Left forelimb (tissue), 1 donor: ENCODE results near the gene OXNAD1.
A peak's percentile ranks its signal among the peaks of the same experiment; 100 is the strongest.

Experiments
- DNase-seq: peaks from one replicate; pipeline ENCODE4 v3.0.0-alpha.2; 2018; ENCODE audit warnings: low spot score

OXNAD1 gene

GRCh38 chr3:16247282-16248061, 17.5 kb upstream of the OXNAD1 start:
- DNase-seq = peak; percentile 74

GRCh38 chr3:16248556-16248955, 16.5 kb upstream of the OXNAD1 start:
- no peak for DNase-seq

GRCh38 chr3:16249336-16249735, 15.7 kb upstream of the OXNAD1 start:
- no peak for DNase-seq

- DNase-seq = no peak
Observed at GRCh38 chr3:16249886-16250285, 15.1 kb upstream of the OXNAD1 start.

- DNase-seq = no peak
Observed at GRCh38 chr3:16251316-16252085, 13.5 kb upstream of the OXNAD1 start.

- no peak for DNase-seq
Observed at GRCh38 chr3:16252243-16252978, 12.6 kb upstream of the OXNAD1 start.

- DNase-seq = no peak
Observed at GRCh38 chr3:16252988-16253387, 12.0 kb upstream of the OXNAD1 start.

- no peak for DNase-seq
Observed at GRCh38 chr3:16253601-16254000, 11.4 kb upstream of the OXNAD1 start.

- DNase-seq = no peak
Observed at GRCh38 chr3:16254916-16255315, 10.1 kb upstream of the OXNAD1 start.

GRCh38 chr3:16255326-16255725, 9.7 kb upstream of the OXNAD1 start:
- no peak for DNase-seq

GRCh38 chr3:16255726-16256125, 9.3 kb upstream of the OXNAD1 start:
- no peak for DNase-seq

- DNase-seq = no peak
Observed at GRCh38 chr3:16257309-16257708, 7.7 kb upstream of the OXNAD1 start.

- no peak for DNase-seq
Observed at GRCh38 chr3:16258177-16258576, 6.8 kb upstream of the OXNAD1 start.

GRCh38 chr3:16258866-16259265, 6.1 kb upstream of the OXNAD1 start:
- no peak for DNase-seq

GRCh38 chr3:16260046-16260445, 5.0 kb upstream of the OXNAD1 start:
- no peak for DNase-seq

GRCh38 chr3:16262174-16262573, 2.8 kb upstream of the OXNAD1 start:
- DNase-seq = no peak

- no peak for DNase-seq
Observed at GRCh38 chr3:16264174-16264707, 771 bp upstream of the OXNAD1 start.

- DNase-seq = no peak
Observed at GRCh38 chr3:16265455-16265786, 409 bp downstream of the OXNAD1 start.

GRCh38 chr3:16266714-16267113, 1.7 kb downstream of the OXNAD1 start:
- no peak for DNase-seq

- DNase-seq = no peak
Observed at GRCh38 chr3:16270855-16271254, 5.8 kb downstream of the OXNAD1 start.

GRCh38 chr3:16272588-16272987, 7.6 kb downstream of the OXNAD1 start:
- no peak for DNase-seq

- DNase-seq = no peak
Observed at GRCh38 chr3:16273867-16274266, 8.9 kb downstream of the OXNAD1 start.

- no peak for DNase-seq
Observed at GRCh38 chr3:16277471-16277870, 12.5 kb downstream of the OXNAD1 start.
